ENCODE data around the gene ARPC2.
A peak's percentile ranks its signal among the peaks of the same experiment; 100 is the strongest.

ARPC2 gene

DNA sequence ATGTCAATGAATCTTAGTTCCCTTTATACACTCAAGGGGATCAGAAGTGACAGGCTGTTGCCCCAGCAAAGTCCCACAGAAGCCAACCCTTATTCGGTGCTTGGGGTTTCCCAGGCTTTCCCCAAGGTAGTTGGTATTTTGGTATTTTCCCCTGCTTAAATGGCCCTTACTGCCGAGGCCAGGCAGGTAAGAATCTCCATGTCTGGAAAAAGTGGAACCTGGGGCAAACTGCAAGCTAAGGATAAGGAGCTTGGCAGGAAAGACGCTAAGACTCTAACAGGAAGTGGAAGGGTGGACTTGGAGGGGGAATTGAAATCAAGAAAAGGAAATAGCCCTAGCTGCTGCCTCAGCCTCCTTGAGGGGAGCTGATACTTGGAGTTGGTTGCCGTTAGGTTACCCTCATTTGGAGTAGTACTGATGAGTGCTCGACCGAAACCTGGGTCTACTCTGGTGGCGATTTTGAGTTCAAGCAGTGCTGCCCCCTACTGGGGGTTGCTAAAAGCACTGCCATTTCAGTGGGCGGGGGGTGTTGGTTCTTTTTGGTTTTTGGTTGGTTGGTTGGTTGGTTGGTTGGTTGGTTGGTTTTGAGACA lies 40.5 kb downstream of the ARPC2 start:
- H3K4me1 Mint-ChIP-seq, result peaks cover 59% of the 10 kb centered on the region
- DNase-seq (ENCODE audit: low spot score in 2 of 2), result peak; percentile 61 to 86
- H3K27ac Mint-ChIP-seq, result peak overlapping the region; percentile 87
- no peaks in the 10 kb centered on the region for H3K9me3 Mint-ChIP-seq
- H3K36me3 Mint-ChIP-seq, result peaks cover 80% of the 10 kb centered on the region
- H3K4me3 Mint-ChIP-seq, result peak overlapping the region; percentile 25
- peak; percentile 79 for ATAC-seq

DNA sequence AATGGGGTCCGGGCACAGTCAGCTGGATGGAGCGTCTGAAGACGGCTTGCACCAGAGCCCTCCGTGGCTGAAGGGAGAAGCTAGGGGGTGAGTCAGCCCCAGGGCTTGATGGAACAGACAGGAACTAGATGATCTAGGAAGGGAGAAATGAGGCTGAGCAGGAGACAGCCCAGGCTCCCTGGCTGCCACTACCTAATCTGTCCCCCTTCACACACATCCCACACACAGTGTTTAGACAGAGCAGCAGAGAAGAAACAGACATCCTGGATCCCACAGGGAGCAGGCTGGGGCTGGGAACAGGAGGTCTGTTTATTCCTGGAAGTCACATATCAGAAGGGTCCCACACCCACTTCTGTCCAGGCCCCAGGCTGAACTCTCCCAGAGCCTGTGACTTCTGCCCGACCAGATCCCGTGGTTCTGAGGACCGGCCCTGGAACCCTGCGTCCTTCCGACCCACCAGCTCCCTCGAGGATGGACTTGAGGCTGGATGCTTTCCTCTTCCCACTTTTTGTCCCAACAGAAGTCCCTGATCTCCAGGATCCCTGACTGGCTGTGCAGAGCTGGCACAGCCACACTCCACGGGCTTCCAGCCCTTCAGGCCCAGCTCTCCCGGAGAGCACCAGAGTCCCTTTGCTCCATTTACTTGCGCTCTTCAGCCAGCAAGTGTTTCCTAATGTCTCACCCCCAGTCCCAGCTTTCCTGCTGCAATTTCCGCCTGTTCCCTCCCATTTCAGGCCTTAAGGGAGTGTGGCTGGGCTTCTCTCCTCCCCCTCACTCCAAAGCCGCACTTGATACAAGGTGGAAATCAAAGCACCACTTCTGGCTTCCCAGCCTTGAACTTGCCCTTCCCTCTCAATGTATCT lies 42.3 kb downstream of the ARPC2 start:
- no peak overlapping the region for H3K4me3 Mint-ChIP-seq
- peak overlapping the region; percentile 53 for H3K27ac Mint-ChIP-seq
- H3K4me1 Mint-ChIP-seq, result peaks cover 49% of the 10 kb centered on the region
- no peak for DNase-seq (ENCODE audit: low spot score in 2 of 2)
- no peak for ATAC-seq
- no peaks in the 10 kb centered on the region for H3K9me3 Mint-ChIP-seq
- H3K36me3 Mint-ChIP-seq, result peaks cover 71% of the 10 kb centered on the region

DNA sequence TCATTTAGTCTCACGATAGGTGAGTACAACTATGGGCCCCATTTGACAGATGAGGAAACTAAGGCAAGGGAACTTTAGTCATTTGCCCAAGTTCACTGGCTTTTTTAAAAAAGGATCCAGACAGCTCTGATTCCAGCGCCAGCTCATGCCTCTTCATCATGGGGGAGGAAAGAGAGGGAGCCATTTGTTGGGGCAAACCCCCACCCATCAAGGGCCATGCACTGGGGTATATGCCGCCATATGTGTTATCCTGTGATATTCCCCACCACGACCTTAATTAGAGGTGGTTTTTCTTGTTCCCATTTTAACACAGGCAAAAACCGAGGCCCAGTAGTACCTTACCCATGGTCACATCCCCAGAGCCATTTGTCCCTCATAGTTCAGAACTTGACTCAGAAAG lies 43.2 kb downstream of the ARPC2 start:
- no peaks in the 10 kb centered on the region for H3K9me3 Mint-ChIP-seq
- peak overlapping the region; percentile 53 for H3K27ac Mint-ChIP-seq
- no peak for DNase-seq (ENCODE audit: low spot score in 2 of 2)

DNA sequence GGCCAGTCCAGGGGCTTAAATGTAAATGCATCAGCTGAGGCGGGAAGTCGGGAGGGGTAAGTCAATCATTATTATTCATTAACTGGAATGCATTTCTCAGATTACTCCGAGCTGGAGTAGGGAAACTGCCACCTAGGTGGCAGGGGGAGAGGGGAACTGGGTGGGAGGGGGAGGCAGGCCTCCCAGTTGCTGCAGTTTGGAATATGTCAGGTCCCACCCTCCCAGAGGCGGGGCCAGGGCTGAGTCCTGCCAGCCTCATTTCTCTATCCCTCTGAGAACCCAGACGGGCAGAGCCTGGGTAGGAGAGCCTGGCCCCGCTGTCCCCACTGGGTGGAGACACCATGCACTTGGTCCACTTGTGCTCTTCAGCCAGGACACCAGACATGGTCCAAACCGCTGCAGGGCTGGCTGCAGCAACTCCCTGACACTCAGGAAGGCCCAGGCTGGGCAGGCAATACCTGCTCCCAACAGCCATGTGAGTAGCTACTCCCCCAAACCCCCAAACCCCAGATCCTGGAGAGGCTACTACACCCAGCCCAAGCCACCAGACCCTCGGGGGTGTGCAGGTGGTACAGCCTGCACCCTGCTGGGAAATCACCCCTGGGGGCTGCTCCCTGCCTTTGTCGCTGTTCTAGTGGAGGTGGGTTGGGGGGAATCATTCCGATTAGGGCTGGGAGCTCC lies 43.9 kb downstream of the ARPC2 start, which contains the start of gene GPBAR1:
Gene GPBAR1, plus strand, starts transcription at position 274 of the 681 bp plus-strand sequence. CDS start 1,710 bp downstream, outside the sequence.
- peaks cover 41% of the 10 kb centered on the region for H3K4me1 Mint-ChIP-seq
- no peaks in the 10 kb centered on the region for H3K9me3 Mint-ChIP-seq
- ATAC-seq (no peak), DNase-seq (ENCODE audit: low spot score in 2 of 2) (no peak)
- no peak within 1 kb of the TSS for H3K4me3 Mint-ChIP-seq
- H3K27ac Mint-ChIP-seq, result peak within 1 kb of the TSS; percentile 53
- peaks cover 71% of the 10 kb centered on the region for H3K36me3 Mint-ChIP-seq

More for the DNA sequence above, 43.2 kb downstream of the ARPC2 start:
- no peak for ATAC-seq
- H3K4me3 Mint-ChIP-seq, result no peak overlapping the region
- H3K4me1 Mint-ChIP-seq, result peaks cover 43% of the 10 kb centered on the region
- peaks cover 71% of the 10 kb centered on the region for H3K36me3 Mint-ChIP-seq

DNA sequence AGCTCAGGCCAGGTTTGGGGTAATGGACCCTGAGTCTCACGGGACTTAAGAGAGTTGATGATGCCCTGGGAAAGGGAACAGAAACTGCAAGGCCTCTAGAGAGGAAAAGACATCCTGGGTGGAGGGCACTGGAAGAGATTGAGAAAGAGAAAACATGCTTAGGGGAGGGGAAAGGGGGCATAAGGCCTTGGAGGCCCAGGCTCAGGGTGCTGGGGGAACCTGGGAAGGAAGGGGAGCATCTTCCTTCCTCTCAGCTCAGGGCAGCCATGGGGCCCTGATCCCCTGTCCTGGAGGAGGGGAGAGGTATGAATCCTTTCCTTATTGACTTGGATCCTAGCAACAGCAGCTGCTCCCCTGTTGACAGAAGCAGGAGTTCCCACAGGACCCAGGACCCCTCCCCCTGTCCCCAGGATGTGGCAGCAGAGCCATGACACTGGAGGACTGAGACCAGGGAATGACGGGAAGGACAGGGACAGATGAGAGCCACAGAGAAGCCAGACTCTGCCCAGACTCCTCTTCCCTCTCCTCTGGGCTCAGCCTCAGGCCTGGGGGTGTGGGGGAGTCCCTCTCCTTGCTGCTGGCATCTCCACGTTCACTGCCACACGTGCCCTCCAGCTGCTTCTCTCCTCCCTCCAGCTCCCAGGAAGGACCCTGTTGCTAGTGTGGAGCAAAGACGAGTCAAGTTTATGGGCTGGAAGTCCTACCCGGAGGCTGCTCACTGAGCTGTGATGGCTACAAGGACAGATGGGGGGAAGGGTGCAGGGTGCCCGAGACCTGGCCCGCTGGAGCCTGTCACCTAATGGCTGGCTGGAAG lies 44.6 kb downstream of the ARPC2 start:
- H3K27ac Mint-ChIP-seq, result peak overlapping the region; percentile 48
- H3K36me3 Mint-ChIP-seq, result peaks cover 71% of the 10 kb centered on the region

DNA sequence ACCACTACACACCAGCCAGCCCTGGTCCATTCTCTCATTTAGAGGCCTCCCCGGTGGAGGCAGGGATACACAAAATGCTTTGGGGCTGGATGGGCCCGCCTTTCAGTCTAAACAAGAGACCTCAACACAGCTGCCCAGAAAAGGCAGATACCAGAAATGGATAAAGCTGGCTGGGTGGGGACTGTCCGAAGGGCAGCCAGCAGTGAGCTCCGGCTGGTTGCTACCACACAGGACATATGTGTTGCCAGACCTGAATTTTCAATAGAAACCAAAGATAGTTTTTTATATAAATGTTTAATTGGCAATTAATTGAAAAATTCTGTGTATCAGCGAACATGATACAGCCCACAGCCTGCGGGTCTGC lies 45.2 kb downstream of the ARPC2 start:
- H3K9me3 Mint-ChIP-seq, result no peaks in the 10 kb centered on the region
- peaks cover 48% of the 10 kb centered on the region for H3K4me1 Mint-ChIP-seq
- H3K27ac Mint-ChIP-seq, result no peak overlapping the region
- H3K4me3 Mint-ChIP-seq, result no peak overlapping the region
- peaks cover 71% of the 10 kb centered on the region for H3K36me3 Mint-ChIP-seq
- DNase-seq (ENCODE audit: low spot score in 2 of 2) (no peak), ATAC-seq (no peak)

More for the DNA sequence above, 44.6 kb downstream of the ARPC2 start:
- Mint-ChIP-seq H3K4me3 (no peak overlapping the region), H3K9me3 (no peaks in the 10 kb centered on the region), H3K4me1 (peaks cover 46% of the 10 kb centered on the region)
- DNase-seq (ENCODE audit: low spot score in 2 of 2), result no peak
- no peak for ATAC-seq

DNA sequence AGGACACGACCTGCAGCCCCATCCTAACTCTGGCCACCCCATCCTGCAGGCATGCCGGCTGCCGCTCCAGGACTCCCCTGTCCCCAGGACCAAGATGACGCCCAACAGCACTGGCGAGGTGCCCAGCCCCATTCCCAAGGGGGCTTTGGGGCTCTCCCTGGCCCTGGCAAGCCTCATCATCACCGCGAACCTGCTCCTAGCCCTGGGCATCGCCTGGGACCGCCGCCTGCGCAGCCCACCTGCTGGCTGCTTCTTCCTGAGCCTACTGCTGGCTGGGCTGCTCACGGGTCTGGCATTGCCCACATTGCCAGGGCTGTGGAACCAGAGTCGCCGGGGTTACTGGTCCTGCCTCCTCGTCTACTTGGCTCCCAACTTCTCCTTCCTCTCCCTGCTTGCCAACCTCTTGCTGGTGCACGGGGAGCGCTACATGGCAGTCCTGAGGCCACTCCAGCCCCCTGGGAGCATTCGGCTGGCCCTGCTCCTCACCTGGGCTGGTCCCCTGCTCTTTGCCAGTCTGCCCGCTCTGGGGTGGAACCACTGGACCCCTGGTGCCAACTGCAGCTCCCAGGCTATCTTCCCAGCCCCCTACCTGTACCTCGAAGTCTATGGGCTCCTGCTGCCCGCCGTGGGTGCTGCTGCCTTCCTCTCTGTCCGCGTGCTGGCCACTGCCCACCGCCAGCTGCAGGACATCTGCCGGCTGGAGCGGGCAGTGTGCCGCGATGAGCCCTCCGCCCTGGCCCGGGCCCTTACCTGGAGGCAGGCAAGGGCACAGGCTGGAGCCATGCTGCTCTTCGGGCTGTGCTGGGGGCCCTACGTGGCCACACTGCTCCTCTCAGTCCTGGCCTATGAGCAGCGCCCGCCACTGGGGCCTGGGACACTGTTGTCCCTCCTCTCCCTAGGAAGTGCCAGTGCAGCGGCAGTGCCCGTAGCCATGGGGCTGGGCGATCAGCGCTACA lies 45.9 kb downstream of the ARPC2 start:
- DNase-seq (ENCODE audit: low spot score in 2 of 2) (no peak), ATAC-seq (no peak)
- H3K36me3 Mint-ChIP-seq, result peaks cover 71% of the 10 kb centered on the region
- no peak overlapping the region for H3K4me3 Mint-ChIP-seq
- H3K4me1 Mint-ChIP-seq, result peaks cover 47% of the 10 kb centered on the region
- H3K27ac Mint-ChIP-seq, result peak overlapping the region; percentile 80
- no peaks in the 10 kb centered on the region for H3K9me3 Mint-ChIP-seq

DNA sequence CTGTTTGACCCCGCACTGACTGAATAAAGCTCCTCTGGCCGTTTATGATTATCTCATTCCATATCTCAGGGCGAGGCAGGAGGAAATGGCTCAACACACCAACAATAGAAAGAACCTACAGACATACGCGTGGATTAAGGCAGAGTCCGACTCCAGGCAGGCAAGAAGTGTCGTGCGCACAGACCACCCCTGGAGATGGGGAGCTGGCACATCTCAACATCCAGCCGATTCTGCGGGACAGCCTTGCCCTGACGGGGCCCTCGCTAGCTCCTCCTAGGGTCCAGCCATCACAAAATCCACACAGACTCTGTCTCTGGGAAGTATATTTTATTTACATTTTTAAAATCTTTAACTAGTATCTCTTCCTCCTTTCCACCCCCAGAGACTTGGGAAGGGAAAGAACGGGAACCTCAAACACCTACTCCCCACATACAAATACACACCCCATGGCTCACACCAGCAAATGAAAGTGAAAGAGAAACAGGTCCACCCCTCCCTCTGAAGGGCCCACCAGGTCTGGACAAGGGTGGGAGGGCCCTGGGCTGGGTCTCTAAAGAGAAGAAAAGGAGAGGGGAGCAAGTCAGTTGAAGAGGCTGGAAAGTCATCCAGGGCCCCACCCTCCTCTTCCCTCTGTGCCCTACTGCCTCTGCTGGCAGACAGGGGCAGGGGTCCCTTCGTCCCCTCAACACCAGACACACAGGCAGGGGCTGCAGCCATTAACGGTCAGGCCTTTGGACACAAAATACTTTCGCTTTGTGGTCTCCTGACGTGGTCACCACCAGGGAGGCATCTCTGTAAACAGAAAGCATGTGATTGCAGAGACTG lies 47.0 kb downstream of the ARPC2 start:
- H3K4me3 Mint-ChIP-seq, result no peak overlapping the region
- no peak for ATAC-seq
- no peaks in the 10 kb centered on the region for H3K9me3 Mint-ChIP-seq
- peaks cover 75% of the 10 kb centered on the region for H3K36me3 Mint-ChIP-seq
- H3K27ac Mint-ChIP-seq, result peak overlapping the region; percentile 80
- no peak for DNase-seq (ENCODE audit: low spot score in 2 of 2)
- H3K4me1 Mint-ChIP-seq, result peaks cover 43% of the 10 kb centered on the region

DNA sequence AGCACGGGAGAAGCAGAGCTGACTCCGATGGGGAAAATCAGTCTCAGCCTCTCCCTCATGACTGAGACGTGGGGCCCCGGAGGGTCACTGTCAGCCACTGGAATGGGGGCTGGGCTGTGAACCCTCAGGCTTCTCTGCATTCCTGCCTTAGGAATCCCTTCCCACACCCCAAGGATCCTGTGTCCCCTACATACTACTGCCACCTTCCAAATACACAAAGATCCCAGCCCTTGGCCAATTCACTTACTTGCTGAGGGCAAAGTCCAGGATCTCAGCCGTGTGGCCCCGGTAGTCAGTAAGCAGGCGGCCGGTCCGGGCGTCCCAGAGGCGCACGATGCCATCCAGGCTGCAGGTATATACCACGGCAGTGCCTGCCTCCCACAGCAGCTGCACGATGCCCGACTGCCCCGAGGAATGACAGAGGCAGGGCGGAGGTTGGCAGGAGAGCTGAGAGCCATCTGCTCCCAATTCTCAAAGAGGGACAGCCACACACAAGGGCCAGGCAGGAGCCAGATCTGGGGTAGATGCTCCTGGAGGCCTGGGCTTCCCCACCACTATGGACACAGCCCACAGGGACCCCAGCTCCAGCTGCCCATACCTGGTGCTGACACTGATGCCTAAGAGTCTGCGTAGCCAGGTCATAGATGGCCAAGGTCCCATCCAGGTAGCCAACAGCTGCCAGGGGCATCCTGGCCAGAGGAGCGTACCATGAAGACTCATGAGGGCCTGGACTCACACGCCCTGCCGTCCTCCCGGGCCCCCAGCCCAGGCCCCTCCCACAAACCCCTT lies 48.0 kb downstream of the ARPC2 start:
- DNase-seq (ENCODE audit: low spot score in 2 of 2), result no peak
- Mint-ChIP-seq H3K9me3 (no peaks in the 10 kb centered on the region), H3K27ac (peak overlapping the region; percentile 65), H3K4me1 (peaks cover 43% of the 10 kb centered on the region), H3K4me3 (no peak overlapping the region), H3K36me3 (peaks cover 76% of the 10 kb centered on the region)
- no peak for ATAC-seq

DNA sequence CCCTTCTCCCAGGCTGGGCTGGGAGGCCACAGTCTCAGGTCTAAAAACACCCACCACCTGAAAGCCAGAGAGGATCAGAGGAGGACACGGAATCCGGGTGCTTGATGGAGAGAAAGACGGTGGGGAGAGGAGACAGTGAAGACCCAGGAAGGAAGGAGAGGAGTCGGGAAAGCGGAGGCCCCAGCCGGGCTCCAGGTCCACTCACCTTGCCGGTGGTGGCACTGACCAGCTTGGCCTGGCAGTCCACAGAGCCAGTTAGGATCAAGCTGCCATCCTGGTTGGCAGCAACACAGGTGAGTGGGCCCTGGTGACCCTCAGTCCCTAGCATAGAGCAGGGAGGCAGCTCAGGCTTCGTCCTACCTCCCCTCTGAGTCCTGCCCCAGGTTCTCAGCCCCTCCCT lies 48.6 kb downstream of the ARPC2 start:
- no peak for ATAC-seq
- Mint-ChIP-seq H3K4me3 (no peak overlapping the region), H3K27ac (peak overlapping the region; percentile 65), H3K36me3 (peaks cover 83% of the 10 kb centered on the region), H3K9me3 (no peaks in the 10 kb centered on the region), H3K4me1 (peaks cover 43% of the 10 kb centered on the region)
- no peak for DNase-seq (ENCODE audit: low spot score in 2 of 2)

DNA sequence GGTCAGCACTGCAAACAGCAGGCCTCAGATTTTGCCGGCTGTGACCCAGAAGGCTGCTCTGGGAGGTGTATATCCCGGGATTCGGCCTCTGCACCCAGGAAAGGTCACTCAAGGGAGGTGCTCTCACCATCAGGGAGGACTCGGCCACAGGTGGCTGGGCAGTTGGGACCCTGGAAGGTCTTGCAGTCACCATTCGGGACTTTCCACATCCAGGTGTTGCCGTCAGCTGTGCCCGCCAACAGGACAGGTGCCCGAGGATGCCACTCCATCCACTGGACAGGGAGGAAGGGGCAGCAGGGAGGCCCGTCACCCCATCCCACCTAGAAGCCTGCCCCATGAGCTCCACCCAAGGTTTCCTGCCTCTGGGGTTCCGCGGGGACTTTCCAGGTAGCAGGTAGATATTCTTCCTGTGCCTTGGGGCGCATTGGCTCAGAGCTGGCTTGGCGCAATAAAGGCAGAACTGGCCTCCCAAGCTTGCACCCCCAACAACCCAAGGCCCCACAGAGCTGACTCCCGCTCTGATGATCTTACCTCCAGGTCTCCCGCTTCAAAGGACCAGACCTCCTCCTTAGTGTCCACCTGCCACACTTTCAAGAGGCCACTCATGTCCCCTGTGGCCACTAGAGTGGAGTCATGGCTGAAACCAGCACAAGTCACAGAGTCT lies 49.5 kb downstream of the ARPC2 start:
- Mint-ChIP-seq H3K4me1 (peaks cover 43% of the 10 kb centered on the region), H3K4me3 (no peak overlapping the region), H3K36me3 (peaks cover 87% of the 10 kb centered on the region), H3K27ac (peak overlapping the region; percentile 65), H3K9me3 (no peaks in the 10 kb centered on the region)
- ATAC-seq (no peak), DNase-seq (ENCODE audit: low spot score in 2 of 2) (no peak)

DNA sequence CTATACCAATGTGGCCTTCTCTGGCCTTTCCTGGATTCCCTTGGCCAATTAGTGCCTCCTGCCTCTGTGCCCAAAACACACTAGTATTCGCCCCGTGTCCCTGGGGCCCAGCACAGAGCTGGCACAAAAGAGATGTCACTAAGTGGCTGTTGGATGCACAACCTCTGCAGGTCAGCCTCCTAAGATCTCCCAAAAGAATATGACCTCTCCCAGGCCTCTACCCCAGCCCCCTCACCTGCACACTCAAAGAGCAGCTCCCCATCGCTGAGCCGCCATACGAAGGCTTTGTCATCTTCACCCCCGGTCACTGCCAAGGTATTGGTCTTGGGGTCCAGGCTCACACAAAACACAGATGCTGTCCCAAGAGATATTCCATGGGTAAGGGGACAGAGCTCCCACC lies 50.3 kb downstream of the ARPC2 start:
- H3K4me1 Mint-ChIP-seq, result peaks cover 50% of the 10 kb centered on the region
- H3K27ac Mint-ChIP-seq, result peak overlapping the region; percentile 46
- H3K36me3 Mint-ChIP-seq, result peaks cover 88% of the 10 kb centered on the region
- no peaks in the 10 kb centered on the region for H3K9me3 Mint-ChIP-seq
- H3K4me3 Mint-ChIP-seq, result no peak overlapping the region
- ATAC-seq (no peak), DNase-seq (ENCODE audit: low spot score in 2 of 2) (no peak)
